CD4-positive, alpha-beta T cell (primary cell): ENCODE data around the gene BCL2L1. TPM values are rescaled to one million over a fixed set of nuclear protein-coding genes. Genes with fewer than 3 reads are reported as not detected.

Experiments used
- ATAC-seq: fragments of 200-7000 bp; cut with Tn5 transposase; one replicate; pipeline ENCODE4 v1.10.0; 2022; ENCODE audit warnings: mild to moderate bottlenecking; ENCODE audit not compliant: poor library complexity
- CTCF ChIA-PET: fragments of 350-600 bp; sonication (Branson Sonifier 250); formaldehyde crosslinking; loops from one replicate; lab custom pipeline; 2021; ENCODE audit warnings: antibody characterized with exemption, inconsistent platforms; lab: Charles Lee
- POLR2A ChIA-PET: fragments of 350-600 bp; sonication (Branson Sonifier 250); formaldehyde crosslinking; loops from one replicate; lab custom pipeline; 2021; ENCODE audit warnings: antibody characterized with exemption, inconsistent platforms; lab: Charles Lee
- DNase-seq, 14 experiments: peaks; one replicate each; pipeline ENCODE4 v3.0.0-alpha.2; 2013 to 2020; ENCODE audit warnings: mixed read lengths in 2 of 14
- H3K27ac ChIP-seq, 2 donors: one replicate each; pipeline versions ENCODE4 v1.5.1 to v1.7.0; 2013; ENCODE audit warnings: low read length in 2 of 2, low read depth in 1 of 2, mild to moderate bottlenecking in 1 of 2
- H3K27me3 ChIP-seq, 2 experiments: 1 replicate in 1 of 2; 2 replicates in 1 of 2; pipeline versions ENCODE4 v1.6.1 to v1.7.0; 2013; ENCODE audit warnings: low read length in 2 of 2, control low read depth in 1 of 2, mild to moderate bottlenecking in 1 of 2, moderate library complexity in 1 of 2; ENCODE audit not compliant: insufficient read depth in 2 of 2, control insufficient read depth in 1 of 2
- H3K36me3 ChIP-seq: one replicate; pipeline ENCODE4 v1.6.1; 2013; ENCODE audit warnings: low read length, control low read depth; ENCODE audit not compliant: insufficient read depth
- H3K4me1 ChIP-seq: one replicate; pipeline ENCODE4 v1.6.1; 2013; ENCODE audit warnings: low read length, control low read depth; ENCODE audit not compliant: insufficient read depth
- H3K4me3 ChIP-seq: one replicate; pipeline ENCODE4 v1.5.1; 2013; ENCODE audit warnings: mild to moderate bottlenecking, low read length, moderate library complexity
- H3K9me3 ChIP-seq, 2 experiments: 1 replicate in 1 of 2; 2 replicates in 1 of 2; pipeline versions ENCODE4 v1.6.1 to v1.7.0; 2013; ENCODE audit warnings: low read length in 2 of 2, mild to moderate bottlenecking in 2 of 2, control low read depth in 1 of 2, moderate library complexity in 1 of 2; ENCODE audit not compliant: control insufficient read depth in 1 of 2, insufficient read depth in 1 of 2
- H3K27ac Mint-ChIP-seq: one replicate; pipeline ENCODE4 v1.8.0; 2020; ENCODE audit warnings: mixed read lengths
- H3K27me3 Mint-ChIP-seq: one replicate; pipeline ENCODE4 v1.8.0; 2021; ENCODE audit warnings: mixed read lengths
- H3K36me3 Mint-ChIP-seq: one replicate; pipeline ENCODE4 v1.8.0; 2021; ENCODE audit warnings: low read depth, mixed read lengths
- H3K4me1 Mint-ChIP-seq: one replicate; pipeline ENCODE4 v1.8.0; 2021; ENCODE audit warnings: low read depth, mixed read lengths
- H3K4me3 Mint-ChIP-seq: one replicate; pipeline ENCODE4 v1.8.0; 2020; ENCODE audit warnings: mild to moderate bottlenecking, mixed read lengths
- H3K9me3 Mint-ChIP-seq: one replicate; pipeline ENCODE4 v1.8.0; 2020; ENCODE audit warnings: mixed read lengths
- CTCF ChIP-seq: fragments of 200-600 bp; IDR thresholded peaks from one replicate; pipeline ENCODE4 v1.8.0; 2022; ENCODE audit warnings: antibody characterized with exemption, mild to moderate bottlenecking
- intact Hi-C, 2 experiments: fragments of 100-400 bp; cut with DNase I in 1 of 2; cut with micrococcal nuclease in 1 of 2; formaldehyde crosslinking; loops; one replicate each; pipeline versions ENCODE4 v1.15.1 to v1.9.0; 2023 to 2025; cut with DNase I, micrococcal nuclease
- total RNA-seq, 174 experiments: library from RNA in 2 of 174; stranded (reverse) in 2 of 174; gene quantifications; one replicate each; pipeline ENCODE4 v1.2.3 and lab custom pipeline; 2021 to 2026

BCL2L1 gene
- total RNA-seq, 2 experiments from 2014 or later, result 11.8 to 11.9 TPM

- H3K27me3 Mint-ChIP-seq, result no peaks in the 10 kb centered on the region
- H3K4me1 Mint-ChIP-seq, result peaks cover 78% of the 10 kb centered on the region
- no peaks in the 10 kb centered on the region for H3K9me3 Mint-ChIP-seq
- CTCF ChIA-PET, result interaction anchor here (1.0 kb wide), 1 partner anchor 14 kb away, joined by 3 read pairs; no protein-coding TSS in a partner anchor
- Histone ChIP-seq H3K9me3 (no peaks in the 10 kb centered on the region), H3K27me3 (no peaks in the 10 kb centered on the region), H3K4me3 (no peak overlapping the region), H3K27ac (no peak overlapping the region), H3K4me1 (peaks cover 58% of the 10 kb centered on the region), H3K36me3 (peaks cover 59% of the 10 kb centered on the region)
- DNase-seq (no peak), ATAC-seq (no peak)
- TF ChIP-seq CTCF, result no peak
- H3K4me3 Mint-ChIP-seq, result no peak overlapping the region
- peak overlapping the region; percentile 72 for H3K27ac Mint-ChIP-seq
- POLR2A ChIA-PET, result interaction anchor here (1.5 to 2.1 kb wide), 2 partner anchors 8 to 13 kb away, joined by 4 to 10 read pairs; partner anchors contain the start of gene BCL2L1
- peaks cover 85% of the 10 kb centered on the region for H3K36me3 Mint-ChIP-seq
- intact Hi-C loops, result no loop called here
These were observed 12.7 kb downstream of the BCL2L1 start for GRCh38 chr20:31709939-31710338.

- peaks cover 60% of the 10 kb centered on the region for H3K36me3 ChIP-seq
- peak overlapping the region; percentile 75 for H3K27ac Mint-ChIP-seq
- intact Hi-C loops, result no loop called here
These were observed 13.7 kb downstream of the BCL2L1 start for GRCh38 chr20:31708736-31709534.

More at GRCh38 chr20:31708736-31709534, 13.7 kb downstream of the BCL2L1 start:
- no peak overlapping the region for H3K4me3 Mint-ChIP-seq
- no peak for DNase-seq
- H3K4me3 ChIP-seq, result no peak overlapping the region
- no peak for TF ChIP-seq CTCF
- H3K27me3 ChIP-seq, result no peaks in the 10 kb centered on the region
- no peaks in the 10 kb centered on the region for H3K9me3 Mint-ChIP-seq
- peaks cover 54% of the 10 kb centered on the region for H3K4me1 ChIP-seq
- CTCF ChIA-PET, result interaction anchor here (0.9 kb wide), 2 partner anchors 15 to 47 kb away, joined by 3 to 4 read pairs; no protein-coding TSS in a partner anchor
- peak overlapping the region in 1 of 2 donors; percentile 43 for H3K27ac ChIP-seq
- POLR2A ChIA-PET, result interaction anchor here (0.6 kb wide), 1 partner anchor 934 kb away, joined by 3 read pairs; no protein-coding TSS in a partner anchor
- H3K36me3 Mint-ChIP-seq, result peaks cover 82% of the 10 kb centered on the region
- no peaks in the 10 kb centered on the region for H3K27me3 Mint-ChIP-seq
- no peak for ATAC-seq
- H3K9me3 ChIP-seq, result no peaks in the 10 kb centered on the region
- peaks cover 79% of the 10 kb centered on the region for H3K4me1 Mint-ChIP-seq
